Vagina (tissue), 2 donors: ENCODE data around the gene TRIM72.

ENCODE experiments used
- POLR2A ChIP-seq, 2 donors: fragments of 450-650 bp; IDR thresholded peaks; one replicate each; pipeline ENCODE4 v1.6.1; 2017; ENCODE audit warnings: antibody characterized with exemption in 2 of 2, mild to moderate bottlenecking in 2 of 2, moderate library complexity in 2 of 2
- POLR2AphosphoS5 ChIP-seq, 2 donors: sonication (generic); formaldehyde crosslinking; IDR thresholded peaks; one replicate each; pipeline ENCODE4 v1.9.0; 2017; ENCODE audit warnings: antibody characterized with exemption in 2 of 2, mild to moderate bottlenecking in 2 of 2, low read depth in 1 of 2; ENCODE audit not compliant: insufficient read depth in 1 of 2
- TF ChIP-seq, protein P1 (sequence below), 3 experiments: fragments of 450-650 bp in 2 of 3; fragments of 200-600 bp in 1 of 3; sonication (generic) in 1 of 3; IDR thresholded peaks; one replicate each; pipeline ENCODE4 v1.5.1; 2017 to 2019; ENCODE audit warnings: antibody characterized with exemption in 3 of 3, mild to moderate bottlenecking in 2 of 3, moderate library complexity in 2 of 3

DNA sequence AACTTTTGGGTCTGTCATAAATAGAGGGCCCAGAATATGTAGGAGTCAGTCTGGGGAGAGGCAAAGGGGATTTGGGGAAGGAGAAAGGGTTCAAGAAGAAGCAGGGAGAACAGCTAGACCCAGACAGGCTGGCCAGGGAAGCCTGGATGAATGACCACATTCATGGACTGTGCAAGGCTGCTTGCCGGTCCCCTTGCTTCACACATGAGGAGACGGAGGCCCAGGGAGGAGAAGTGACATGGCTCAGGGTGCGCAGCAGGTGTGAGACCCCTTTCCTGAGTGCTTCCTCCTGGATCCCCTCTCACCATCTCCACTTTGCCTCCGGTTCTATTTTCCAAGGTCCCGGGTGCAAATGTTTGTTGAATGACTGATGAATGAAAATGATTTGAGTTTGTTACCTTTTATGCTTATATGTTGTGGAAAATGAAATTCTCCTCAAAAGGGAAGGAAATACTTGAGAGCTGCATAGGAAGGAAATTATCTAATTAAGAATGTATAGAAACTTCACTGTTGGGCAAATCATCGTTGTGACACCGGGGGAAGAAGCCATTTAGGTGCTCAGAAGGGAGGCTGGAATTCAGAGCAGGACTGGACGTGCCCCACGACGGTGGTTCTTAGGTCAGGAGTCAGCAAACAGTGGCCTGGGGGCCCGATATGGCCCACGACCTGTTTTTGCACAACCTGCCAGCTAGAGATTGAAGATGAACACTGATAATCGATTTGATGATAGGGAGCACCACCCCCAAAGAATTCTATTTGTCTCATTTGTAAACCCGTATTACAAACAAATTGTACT lies 46.4 kb downstream of the TRIM72 start:
- TF ChIP-seq, protein P1, sequence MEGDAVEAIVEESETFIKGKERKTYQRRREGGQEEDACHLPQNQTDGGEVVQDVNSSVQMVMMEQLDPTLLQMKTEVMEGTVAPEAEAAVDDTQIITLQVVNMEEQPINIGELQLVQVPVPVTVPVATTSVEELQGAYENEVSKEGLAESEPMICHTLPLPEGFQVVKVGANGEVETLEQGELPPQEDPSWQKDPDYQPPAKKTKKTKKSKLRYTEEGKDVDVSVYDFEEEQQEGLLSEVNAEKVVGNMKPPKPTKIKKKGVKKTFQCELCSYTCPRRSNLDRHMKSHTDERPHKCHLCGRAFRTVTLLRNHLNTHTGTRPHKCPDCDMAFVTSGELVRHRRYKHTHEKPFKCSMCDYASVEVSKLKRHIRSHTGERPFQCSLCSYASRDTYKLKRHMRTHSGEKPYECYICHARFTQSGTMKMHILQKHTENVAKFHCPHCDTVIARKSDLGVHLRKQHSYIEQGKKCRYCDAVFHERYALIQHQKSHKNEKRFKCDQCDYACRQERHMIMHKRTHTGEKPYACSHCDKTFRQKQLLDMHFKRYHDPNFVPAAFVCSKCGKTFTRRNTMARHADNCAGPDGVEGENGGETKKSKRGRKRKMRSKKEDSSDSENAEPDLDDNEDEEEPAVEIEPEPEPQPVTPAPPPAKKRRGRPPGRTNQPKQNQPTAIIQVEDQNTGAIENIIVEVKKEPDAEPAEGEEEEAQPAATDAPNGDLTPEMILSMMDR (IDR thresholded peaks at IDR 0.05), result no peak
- no peak for TF ChIP-seq POLR2A (IDR thresholded peaks at IDR 0.05)
- no peak for TF ChIP-seq POLR2AphosphoS5 (IDR thresholded peaks at IDR 0.05; ENCODE audit: insufficient read depth in 1 of 2, low read depth in 1 of 2)
